DOHH2 (cell line): Measurements from ENCODE around the gene HTR3A.

Source experiments
- H3F3A ChIP-seq: fragments of 200-600 bp; sonication (generic), shearing (Covaris generic); 2 replicates; pipeline ENCODE4 v1.6.0; 2016; ENCODE audit warnings: antibody characterized with exemption, mild to moderate bottlenecking; ENCODE audit not compliant: control insufficient read depth, insufficient read depth
- H3K27ac ChIP-seq: fragments of 200-600 bp; sonication (generic); 2 replicates; pipeline ENCODE4 v1.5.1; 2014; ENCODE audit warnings: low read depth, mild to moderate bottlenecking, low read length, moderate library complexity
- H3K27me3 ChIP-seq: fragments of 200-600 bp; sonication (generic); 2 replicates; pipeline ENCODE4 v1.6.1; 2014; ENCODE audit warnings: mild to moderate bottlenecking, low read length, mixed read lengths; ENCODE audit not compliant: control insufficient read depth
- H3K36me3 ChIP-seq: fragments of 200-600 bp; sonication (generic); 2 replicates; pipeline ENCODE4 v1.6.1; 2014; ENCODE audit warnings: mild to moderate bottlenecking, low read length, moderate library complexity, mixed read lengths; ENCODE audit not compliant: control insufficient read depth
- H3K4me1 ChIP-seq: fragments of 200-600 bp; sonication (generic); 2 replicates; pipeline ENCODE4 v1.6.1; 2014; ENCODE audit warnings: mild to moderate bottlenecking, low read length, mixed read lengths; ENCODE audit not compliant: control insufficient read depth
- H3K4me2 ChIP-seq: fragments of 200-600 bp; sonication (generic); 2 replicates; pipeline ENCODE4 v1.6.0; 2014; ENCODE audit warnings: mild to moderate bottlenecking, low read length, moderate library complexity
- H3K4me3 ChIP-seq: fragments of 200-600 bp; sonication (generic); 2 replicates; pipeline ENCODE4 v1.5.1; 2014; ENCODE audit warnings: mild to moderate bottlenecking, low read length, mixed read lengths
- H3K79me2 ChIP-seq: fragments of 200-600 bp; sonication (generic); 2 replicates; pipeline ENCODE4 v1.6.1; 2014; ENCODE audit warnings: mild to moderate bottlenecking, low read length, mixed read lengths; ENCODE audit not compliant: control insufficient read depth
- H3K9me2 ChIP-seq: fragments of 200-600 bp; sonication (generic); replicated peaks from 2 replicates; pipeline ENCODE4 v1.6.1; 2014; ENCODE audit warnings: mild to moderate bottlenecking, low read length, mixed read lengths; ENCODE audit not compliant: control insufficient read depth
- H3K9me3 ChIP-seq: fragments of 200-600 bp; sonication (generic); 2 replicates; pipeline ENCODE4 v1.6.1; 2014; ENCODE audit warnings: antibody characterized with exemption, low read length, mixed read lengths; ENCODE audit not compliant: control insufficient read depth, insufficient read depth
- H4K20me1 ChIP-seq: fragments of 200-600 bp; sonication (generic); 2 replicates; pipeline ENCODE4 v1.6.0; 2014; ENCODE audit warnings: low read depth, mild to moderate bottlenecking, antibody characterized with exemption, low read length, moderate library complexity; ENCODE audit not compliant: control insufficient read depth, insufficient read depth
- EZH2phosphoT487 ChIP-seq: fragments of 200-600 bp; sonication (generic); IDR thresholded peaks from 2 replicates; pipeline ENCODE4 v1.6.1; 2017; ENCODE audit warnings: borderline replicate concordance, mild to moderate bottlenecking, antibody characterized with exemption, low read length, moderate library complexity, mixed read lengths
- TF ChIP-seq, protein P1 (sequence below): fragments of 200-600 bp; sonication (generic); IDR thresholded peaks from one replicate; pipeline ENCODE4 v1.5.1; 2014; ENCODE audit warnings: antibody characterized with exemption, mild to moderate bottlenecking, low read depth, low read length; ENCODE audit not compliant: poor library complexity, severe bottlenecking

The HTR3A gene

GRCh38 chr11:113949891-113950290 lies 25.0 kb upstream of the HTR3A start:
- no peak overlapping the region for H3K4me3 ChIP-seq
- H3F3A ChIP-seq: no peaks in the 10 kb centered on the region
- H3K79me2 ChIP-seq: no peaks in the 10 kb centered on the region
- H3K36me3 ChIP-seq: no peaks in the 10 kb centered on the region
- no peak overlapping the region for H3K27ac ChIP-seq
- no peaks in the 10 kb centered on the region for H3K9me3 ChIP-seq
- H4K20me1 ChIP-seq: no peaks in the 10 kb centered on the region
- TF ChIP-seq, protein P1, sequence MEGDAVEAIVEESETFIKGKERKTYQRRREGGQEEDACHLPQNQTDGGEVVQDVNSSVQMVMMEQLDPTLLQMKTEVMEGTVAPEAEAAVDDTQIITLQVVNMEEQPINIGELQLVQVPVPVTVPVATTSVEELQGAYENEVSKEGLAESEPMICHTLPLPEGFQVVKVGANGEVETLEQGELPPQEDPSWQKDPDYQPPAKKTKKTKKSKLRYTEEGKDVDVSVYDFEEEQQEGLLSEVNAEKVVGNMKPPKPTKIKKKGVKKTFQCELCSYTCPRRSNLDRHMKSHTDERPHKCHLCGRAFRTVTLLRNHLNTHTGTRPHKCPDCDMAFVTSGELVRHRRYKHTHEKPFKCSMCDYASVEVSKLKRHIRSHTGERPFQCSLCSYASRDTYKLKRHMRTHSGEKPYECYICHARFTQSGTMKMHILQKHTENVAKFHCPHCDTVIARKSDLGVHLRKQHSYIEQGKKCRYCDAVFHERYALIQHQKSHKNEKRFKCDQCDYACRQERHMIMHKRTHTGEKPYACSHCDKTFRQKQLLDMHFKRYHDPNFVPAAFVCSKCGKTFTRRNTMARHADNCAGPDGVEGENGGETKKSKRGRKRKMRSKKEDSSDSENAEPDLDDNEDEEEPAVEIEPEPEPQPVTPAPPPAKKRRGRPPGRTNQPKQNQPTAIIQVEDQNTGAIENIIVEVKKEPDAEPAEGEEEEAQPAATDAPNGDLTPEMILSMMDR: no peak
- no peak for TF ChIP-seq EZH2phosphoT487
- no peaks in the 10 kb centered on the region for H3K9me2 ChIP-seq
- peaks cover 41% of the 10 kb centered on the region for H3K4me1 ChIP-seq
- H3K27me3 ChIP-seq: peaks cover 8% of the 10 kb centered on the region; the same call in 1 of the 2 replicates
- H3K4me2 ChIP-seq: no peak overlapping the region

- no peaks in the 10 kb centered on the region for H4K20me1 ChIP-seq
- TF ChIP-seq EZH2phosphoT487: no peak
- TF ChIP-seq, protein P1: no peak
- no peak overlapping the region for H3K27ac ChIP-seq
- no peak overlapping the region for H3K4me2 ChIP-seq
- no peaks in the 10 kb centered on the region for H3K9me2 ChIP-seq
- H3F3A ChIP-seq: no peaks in the 10 kb centered on the region
- H3K4me1 ChIP-seq: peaks cover 26% of the 10 kb centered on the region
- H3K27me3 ChIP-seq: peaks cover 8% of the 10 kb centered on the region; the same call in 1 of the 2 replicates
- H3K4me3 ChIP-seq: no peak overlapping the region
- no peaks in the 10 kb centered on the region for H3K36me3 ChIP-seq
- H3K79me2 ChIP-seq: no peaks in the 10 kb centered on the region
- H3K9me3 ChIP-seq: no peaks in the 10 kb centered on the region
Observed at GRCh38 chr11:113951537-113951936, 23.4 kb upstream of the HTR3A start.

DNA sequence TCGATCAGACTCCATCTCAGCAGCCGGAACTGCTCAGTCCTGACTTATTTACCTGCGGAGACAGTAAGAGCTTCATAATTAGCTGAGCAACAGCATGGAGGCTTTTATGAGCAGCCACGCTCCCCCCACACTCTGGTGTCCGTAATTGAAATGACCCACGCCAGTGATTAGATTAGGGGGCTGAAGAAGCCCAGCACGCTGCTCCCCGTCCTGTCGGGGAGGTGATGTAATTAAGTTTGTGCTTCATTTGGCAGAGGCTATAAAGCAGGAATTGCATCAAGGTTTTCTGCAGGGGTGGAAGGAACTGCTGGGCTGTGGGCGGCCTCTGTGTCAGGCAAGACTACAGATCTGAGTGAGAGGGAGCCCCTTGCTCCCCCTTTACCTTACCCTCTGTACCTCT lies 22.8 kb upstream of the HTR3A start:
- Histone ChIP-seq H3K9me2 (no peaks in the 10 kb centered on the region), H3K36me3 (no peaks in the 10 kb centered on the region), H3K4me2 (no peak overlapping the region), H3K27ac (no peak overlapping the region), H3K79me2 (no peaks in the 10 kb centered on the region), H3F3A (no peaks in the 10 kb centered on the region), H4K20me1 (no peaks in the 10 kb centered on the region), H3K4me1 (peaks cover 23% of the 10 kb centered on the region), H3K4me3 (no peak overlapping the region), H3K9me3 (no peaks in the 10 kb centered on the region), H3K27me3 (peaks cover 8% of the 10 kb centered on the region; the same call in 1 of the 2 replicates)
- no peak for TF ChIP-seq EZH2phosphoT487
- TF ChIP-seq, protein P1: no peak
